HG03378 (cell line): Measurements from ENCODE around the gene SLC4A1AP.

Experiments used
- ATAC-seq: cut with Tn5 transposase; IDR thresholded peaks from one replicate; pipeline ENCODE4 v1.9.1; 2021; ENCODE audit warnings: mild to moderate bottlenecking, moderate library complexity; ENCODE audit not compliant: unreplicated experiment

Gene SLC4A1AP

GRCh38 chr2:27716301-27717069 is 52.8 kb downstream of the SLC4A1AP start:
- no peak for ATAC-seq

- ATAC-seq = no peak
Measured at GRCh38 chr2:27717070-27717795, 53.5 kb downstream of the SLC4A1AP start.

- ATAC-seq = no peak
Measured at GRCh38 chr2:27720004-27720551, 56.4 kb downstream of the SLC4A1AP start.

DNA sequence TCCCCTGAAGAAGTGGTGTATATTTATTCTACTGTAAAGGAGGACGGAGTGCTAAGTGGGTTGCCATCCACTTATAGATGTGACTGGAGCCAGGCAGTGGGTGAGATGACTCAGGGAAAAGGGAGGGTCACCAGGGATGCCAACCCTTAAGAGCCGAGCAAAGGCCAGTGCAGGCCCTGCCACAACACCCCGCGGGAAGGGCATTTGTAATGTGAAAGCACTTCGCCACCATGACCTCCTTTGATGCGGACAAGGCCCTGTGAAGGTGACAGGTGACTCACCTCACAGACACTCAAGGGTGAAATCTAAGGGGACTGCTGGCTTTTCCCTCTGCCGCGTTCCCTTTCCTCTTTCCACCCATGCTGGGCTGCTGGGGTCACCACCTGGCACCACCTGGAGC is 57.6 kb downstream of the SLC4A1AP start:
- no peak for ATAC-seq

DNA sequence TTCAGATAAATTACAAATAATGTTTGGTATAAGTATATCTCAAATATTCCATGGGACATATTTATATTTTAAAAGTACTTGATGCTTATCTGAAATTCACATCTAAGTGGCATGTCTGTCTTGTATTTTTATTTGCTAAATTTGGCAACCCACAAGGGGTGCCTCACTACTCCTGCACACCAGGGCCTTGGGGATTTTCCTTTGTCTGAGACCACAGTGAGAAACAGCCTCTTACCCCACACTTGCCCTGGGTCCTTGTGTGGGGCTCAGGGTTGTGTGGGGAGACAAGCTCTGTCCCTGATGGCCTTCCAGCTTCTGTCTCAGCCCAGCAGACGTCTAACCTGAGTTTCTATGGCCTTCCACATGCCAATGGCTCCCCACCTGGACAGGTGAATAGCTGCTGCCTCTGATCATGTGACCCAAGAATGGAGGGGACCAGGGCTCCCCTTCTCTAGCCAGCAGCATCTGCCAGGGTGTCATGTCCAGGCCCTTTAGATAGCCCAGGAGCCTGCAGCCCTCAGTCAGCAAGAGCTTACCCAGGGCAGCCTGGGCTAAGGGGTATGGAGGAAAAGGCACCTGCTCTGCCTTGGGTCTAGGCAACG is 58.3 kb downstream of the SLC4A1AP start:
- no peak for ATAC-seq

DNA sequence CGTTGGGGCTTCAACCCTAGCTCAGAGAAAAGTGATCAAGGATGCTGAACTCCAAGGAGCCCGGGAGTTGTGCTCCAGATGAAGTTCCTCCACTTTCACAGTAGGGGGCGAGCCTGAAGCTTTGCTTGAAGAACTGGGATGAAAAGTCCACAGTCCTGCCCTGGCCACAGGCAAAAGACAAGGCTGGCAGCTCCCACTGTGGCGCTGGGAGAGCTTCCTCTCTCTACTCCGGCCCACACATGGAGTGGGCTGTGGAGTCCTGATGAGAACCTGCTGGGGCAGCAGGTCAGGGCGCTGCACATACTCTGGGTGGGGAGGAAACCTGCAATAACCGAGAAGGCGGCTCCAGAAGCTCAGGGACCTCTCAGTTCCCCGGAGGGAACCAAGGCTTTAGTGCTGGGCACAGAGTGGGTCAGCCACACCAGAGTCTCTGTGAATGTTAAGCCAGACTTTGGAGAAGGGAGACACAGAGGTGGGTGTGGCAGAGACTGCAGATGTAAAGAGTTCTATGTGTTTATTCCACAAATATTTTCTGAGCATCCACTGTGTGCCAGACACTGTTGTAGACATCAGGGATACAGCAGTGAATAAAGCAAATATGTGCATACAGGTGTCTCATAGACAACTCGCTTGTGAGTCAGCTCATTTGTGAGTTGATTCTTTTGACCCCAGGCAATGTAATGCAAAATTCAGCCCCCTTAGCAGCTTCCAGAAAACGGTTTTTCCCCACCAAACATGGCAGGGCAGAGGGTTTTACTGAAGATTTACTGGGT is 59.9 kb downstream of the SLC4A1AP start:
- no peak for ATAC-seq

GRCh38 chr2:27724191-27724590 is 60.5 kb downstream of the SLC4A1AP start:
- no peak for ATAC-seq

DNA sequence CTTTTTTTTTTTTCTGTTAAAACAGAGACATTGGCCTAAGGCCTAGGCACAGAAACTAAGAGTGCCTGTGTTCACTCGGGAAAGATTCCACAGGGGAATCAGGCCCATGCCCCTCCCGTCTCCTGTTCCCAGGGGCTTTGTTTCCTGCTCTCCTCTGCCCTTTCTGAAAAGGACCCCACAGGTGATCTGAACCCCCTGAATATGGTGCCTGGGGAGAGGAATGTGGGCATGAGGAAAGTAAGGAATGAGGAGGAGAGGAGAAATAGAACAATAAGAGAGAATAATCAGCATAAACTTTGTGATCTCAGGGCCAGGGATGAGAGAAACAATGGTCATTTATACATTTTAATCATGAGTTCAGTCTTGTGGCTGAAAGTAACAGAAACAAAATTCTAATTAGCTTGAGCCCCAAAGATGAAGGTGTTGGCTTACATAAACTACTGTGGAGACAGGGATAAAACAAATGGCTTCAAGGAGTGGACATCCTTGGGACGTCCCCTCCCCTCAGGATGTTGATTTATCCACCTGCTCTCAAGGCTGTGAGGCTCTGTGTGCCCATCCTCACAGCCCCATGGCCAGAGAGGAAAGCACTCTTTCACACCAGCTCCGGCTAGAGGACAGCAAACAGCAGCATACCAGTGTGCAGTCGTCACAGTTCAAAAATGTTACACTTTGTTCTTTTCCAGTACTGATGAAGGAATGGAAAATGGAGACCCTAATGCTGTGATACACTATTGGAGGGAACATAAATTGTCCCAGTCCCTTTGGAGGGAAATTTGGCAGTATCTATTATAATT is 61.4 kb downstream of the SLC4A1AP start:
- ATAC-seq = no peak

DNA sequence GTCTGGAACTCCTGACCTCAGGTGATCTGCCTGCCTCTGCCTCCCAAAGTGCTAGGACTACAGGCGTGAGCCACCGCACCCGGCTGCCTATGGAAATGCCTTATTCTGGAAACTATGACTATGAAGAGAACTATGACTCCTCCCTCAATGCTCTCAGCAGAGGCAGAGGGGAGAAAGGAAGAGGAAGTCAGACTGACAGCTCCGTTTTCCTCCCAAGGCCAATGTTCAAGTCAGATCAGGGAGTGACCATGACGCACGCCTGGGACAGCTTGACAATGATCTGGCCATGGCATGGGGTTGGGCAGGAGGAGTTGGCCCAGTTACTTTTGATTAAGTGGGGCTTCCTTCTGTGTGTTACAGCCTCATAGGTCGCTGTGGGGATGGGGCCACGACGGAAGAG is 63.6 kb downstream of the SLC4A1AP start:
- no peak for ATAC-seq

- ATAC-seq = no peak
Measured at GRCh38 chr2:27728081-27728858, 64.6 kb downstream of the SLC4A1AP start.

DNA sequence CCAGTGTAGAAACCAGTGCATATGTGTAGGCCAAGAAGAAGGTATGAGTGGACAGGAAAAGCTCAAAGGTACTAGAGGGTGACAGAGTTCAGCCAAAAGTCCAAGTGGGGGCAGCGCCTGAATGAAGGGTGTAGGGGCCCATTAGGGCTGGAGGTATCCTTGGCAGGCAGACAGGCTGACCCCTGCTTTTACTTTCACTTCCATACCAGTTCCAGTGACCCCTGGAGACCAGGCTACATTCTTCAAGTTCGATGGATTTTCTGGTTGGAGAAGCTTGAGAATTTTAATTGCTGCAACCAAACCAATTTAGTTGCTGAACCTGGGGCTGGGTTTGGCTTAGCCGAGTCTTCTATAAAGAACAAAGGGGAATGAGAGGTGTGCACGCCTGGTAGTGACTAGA is 65.5 kb downstream of the SLC4A1AP start:
- no peak for ATAC-seq

DNA sequence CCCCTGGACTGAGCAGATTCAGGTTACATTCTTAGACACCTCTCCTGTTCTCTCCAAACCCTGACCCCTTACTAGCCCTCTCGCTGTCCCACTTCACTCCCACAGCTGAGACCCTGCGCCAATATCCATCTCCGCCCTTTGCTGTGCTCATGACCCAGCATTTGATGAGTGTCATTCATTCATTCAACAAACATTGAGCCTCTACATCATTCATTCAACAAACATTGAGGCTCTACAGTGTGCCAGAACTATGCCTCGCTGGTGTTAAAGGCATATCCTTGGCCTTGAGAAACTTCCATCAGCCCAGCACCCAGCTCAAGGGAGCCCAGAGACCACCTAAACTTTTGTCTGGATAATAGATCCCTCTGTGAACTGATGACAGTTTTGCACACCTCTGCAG is 65.9 kb downstream of the SLC4A1AP start:
- ATAC-seq = no peak

DNA sequence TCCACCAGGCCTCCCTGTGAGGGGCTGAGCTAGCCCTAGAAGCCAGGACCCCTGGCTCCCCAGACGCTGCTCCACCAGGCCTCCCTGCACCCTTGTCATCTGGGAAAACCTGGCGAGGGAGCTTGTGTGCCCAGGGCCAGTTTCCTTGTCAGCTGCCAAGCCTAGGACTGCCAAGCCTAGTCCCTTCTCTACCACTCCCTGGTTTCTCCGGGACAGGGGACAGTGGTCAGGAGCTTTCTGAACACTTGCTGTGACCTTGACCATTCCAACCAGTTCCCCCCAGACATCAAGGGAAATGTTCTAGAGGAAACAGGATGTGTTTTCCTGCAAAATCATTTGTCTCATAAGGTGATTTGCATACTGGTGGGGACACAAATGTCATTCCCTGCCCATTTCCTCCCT is 66.6 kb downstream of the SLC4A1AP start:
- no peak for ATAC-seq

- no peak for ATAC-seq
Measured at GRCh38 chr2:27730980-27731691, 67.4 kb downstream of the SLC4A1AP start.

DNA sequence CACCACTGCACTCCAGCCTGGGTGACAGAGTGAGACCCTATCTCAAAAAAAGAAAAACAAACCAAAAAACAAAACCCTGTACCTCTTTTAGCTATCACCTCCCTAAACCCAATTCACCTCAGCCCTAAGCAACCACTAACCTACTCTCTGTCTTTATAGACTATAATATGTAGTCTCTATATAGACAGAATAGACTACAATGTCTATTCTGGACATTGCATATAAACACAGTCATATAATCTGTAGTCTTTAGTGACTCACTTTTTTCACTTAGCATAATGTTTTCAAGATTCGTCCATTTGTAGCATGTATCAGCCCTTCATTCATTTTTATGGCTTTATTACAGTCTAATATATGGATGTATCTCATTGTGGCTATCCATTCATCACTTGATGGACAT is 70.6 kb downstream of the SLC4A1AP start:
- no peak for ATAC-seq

GRCh38 chr2:27735263-27735904 is 71.7 kb downstream of the SLC4A1AP start:
- no peak for ATAC-seq

DNA sequence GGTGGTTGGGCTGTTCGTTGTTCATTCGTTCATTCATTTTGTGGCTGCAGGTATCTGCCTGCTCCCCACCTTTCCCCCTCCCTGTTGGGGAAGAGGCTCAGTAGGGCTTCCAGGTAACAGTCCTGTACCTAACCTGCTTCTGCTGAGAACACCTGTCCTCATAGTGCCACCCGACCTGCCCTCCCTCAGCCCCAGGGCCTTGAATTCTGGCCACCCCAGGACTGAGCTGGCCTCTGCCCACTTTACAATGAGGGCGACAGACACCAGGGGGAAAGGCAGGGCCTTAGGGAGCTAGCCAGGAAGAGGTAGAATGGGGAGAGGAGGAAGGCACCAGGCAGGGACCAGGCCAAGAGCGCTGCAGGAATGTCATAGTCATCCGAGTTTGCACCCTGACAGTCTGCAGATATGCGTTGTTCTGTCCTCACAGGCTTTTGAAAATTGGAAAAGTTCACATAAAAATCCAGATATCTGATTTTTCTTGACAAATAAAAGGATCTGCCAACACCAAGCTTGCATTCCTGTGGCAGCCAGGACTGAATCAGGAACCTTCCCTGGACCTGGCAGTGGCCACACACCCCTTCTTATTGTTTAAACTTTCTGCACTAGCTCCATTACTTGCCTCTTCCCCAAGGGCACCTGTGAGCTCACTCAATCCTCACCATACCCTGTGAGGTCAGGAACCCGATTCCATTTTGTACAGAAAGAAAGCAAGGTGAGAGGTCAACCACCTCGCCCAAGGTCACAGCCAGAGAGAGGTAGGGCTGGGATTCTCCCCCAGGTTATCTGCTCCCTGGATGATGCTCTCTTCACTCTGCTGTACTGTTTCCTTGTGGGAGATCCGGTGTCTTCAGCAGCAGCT is 72.6 kb downstream of the SLC4A1AP start:
- ATAC-seq = no peak

- ATAC-seq = no peak
Measured at GRCh38 chr2:27736890-27737204, 73.2 kb downstream of the SLC4A1AP start.
